ENCODE measurements around the gene ADAM10. TPM values are rescaled to one million over a fixed set of nuclear protein-coding genes. Genes with fewer than 3 reads are reported as not detected.

Gene ADAM10
- total RNA-seq, 1 donor from 2014 or later: 87.7 TPM

- intact Hi-C loops (cut with micrococcal nuclease): no loop called here
- POLR2A ChIA-PET: no interaction called here
Observed at GRCh38 chr15:58684036-58684710, 65.3 kb downstream of the ADAM10 start.

GRCh38 chr15:58682234-58682633, 67.3 kb downstream of the ADAM10 start:
- ATAC-seq (ENCODE audit: low read depth) (no peak), DNase-seq (no peak)
- ChIA-PET POLR2A (no interaction called here), CTCF (no interaction called here)
- Mint-ChIP-seq H3K27ac (no peak overlapping the region), H3K36me3 (ENCODE audit: low read depth) (peaks cover 28% of the 10 kb centered on the region), H3K4me3 (no peak overlapping the region), H3K4me1 (peaks cover 6% of the 10 kb centered on the region), H3K9me3 (no peaks in the 10 kb centered on the region), H3K27me3 (no peaks in the 10 kb centered on the region)
- intact Hi-C loops (cut with micrococcal nuclease): no loop called here
- no peak for TF ChIP-seq CTCF (IDR thresholded peaks at IDR 0.05)

More at GRCh38 chr15:58684036-58684710, 65.3 kb downstream of the ADAM10 start:
- H3K4me1 Mint-ChIP-seq: peaks cover 10% of the 10 kb centered on the region
- no peak for TF ChIP-seq CTCF (IDR thresholded peaks at IDR 0.05)
- no peak overlapping the region for H3K4me3 Mint-ChIP-seq
- H3K27me3 Mint-ChIP-seq: no peaks in the 10 kb centered on the region
- no peak overlapping the region for H3K27ac Mint-ChIP-seq
- DNase-seq (no peak), ATAC-seq (ENCODE audit: low read depth) (no peak)
- peaks cover 16% of the 10 kb centered on the region for H3K36me3 Mint-ChIP-seq (ENCODE audit: low read depth)
- H3K9me3 Mint-ChIP-seq: no peaks in the 10 kb centered on the region
- CTCF ChIA-PET: no interaction called here

GRCh38 chr15:58678683-58679082, 70.8 kb downstream of the ADAM10 start:
- H3K4me1 Mint-ChIP-seq: peaks cover 2% of the 10 kb centered on the region
- H3K4me3 Mint-ChIP-seq: no peak overlapping the region
- H3K27me3 Mint-ChIP-seq: no peaks in the 10 kb centered on the region
- intact Hi-C loops (cut with micrococcal nuclease): no loop called here
- DNase-seq (no peak), ATAC-seq (ENCODE audit: low read depth) (no peak)
- no peak overlapping the region for H3K27ac Mint-ChIP-seq
- H3K9me3 Mint-ChIP-seq: no peaks in the 10 kb centered on the region
- TF ChIP-seq CTCF (IDR thresholded peaks at IDR 0.05): no peak
- ChIA-PET POLR2A (no interaction called here), CTCF (no interaction called here)
- peaks cover 28% of the 10 kb centered on the region for H3K36me3 Mint-ChIP-seq (ENCODE audit: low read depth)

- ATAC-seq (ENCODE audit: low read depth): no peak
- DNase-seq: no peak
- ChIA-PET CTCF (interaction anchor here (1.2 kb wide), 1 partner anchor 32 kb away, joined by 3 read pairs; no protein-coding TSS in a partner anchor), POLR2A (no interaction called here)
- no peaks in the 10 kb centered on the region for H3K27me3 Mint-ChIP-seq
- H3K36me3 Mint-ChIP-seq (ENCODE audit: low read depth): peaks cover 33% of the 10 kb centered on the region
- H3K27ac Mint-ChIP-seq: no peak overlapping the region
- no peaks in the 10 kb centered on the region for H3K9me3 Mint-ChIP-seq
- no peak overlapping the region for H3K4me3 Mint-ChIP-seq
- intact Hi-C loops (cut with micrococcal nuclease): loop anchor here (1.0 kb wide), 1 partner anchor 94 kb away; the partner anchor contains the start of gene MINDY2
- TF ChIP-seq CTCF (IDR thresholded peaks at IDR 0.05): no peak
- no peaks in the 10 kb centered on the region for H3K4me1 Mint-ChIP-seq
Observed at GRCh38 chr15:58677426-58677825, 72.1 kb downstream of the ADAM10 start.

- CTCF ChIA-PET: interaction anchor here (1.2 kb wide), 1 partner anchor 32 kb away, joined by 3 read pairs; no protein-coding TSS in a partner anchor
- DNase-seq: no peak
- H3K27ac Mint-ChIP-seq: no peak overlapping the region
- TF ChIP-seq CTCF (IDR thresholded peaks at IDR 0.05): no peak
- intact Hi-C loops (cut with micrococcal nuclease): loop anchor here (1.0 kb wide), 1 partner anchor 95 kb away; the partner anchor contains the start of gene MINDY2
- peaks cover 35% of the 10 kb centered on the region for H3K36me3 Mint-ChIP-seq (ENCODE audit: low read depth)
- no peak for ATAC-seq (ENCODE audit: low read depth)
- H3K4me3 Mint-ChIP-seq: no peak overlapping the region
- POLR2A ChIA-PET: no interaction called here
- H3K27me3 Mint-ChIP-seq: no peaks in the 10 kb centered on the region
- H3K4me1 Mint-ChIP-seq: no peaks in the 10 kb centered on the region
- no peaks in the 10 kb centered on the region for H3K9me3 Mint-ChIP-seq
Observed at GRCh38 chr15:58676766-58677165, 72.7 kb downstream of the ADAM10 start.
